ENCODE results near the gene MGAT4A. TPM values are rescaled to one million over a fixed set of nuclear protein-coding genes. Genes with fewer than 3 reads are reported as not detected.

Gene MGAT4A
- total and polyA plus RNA-seq, 2 of the 13 experiments (the other 11 are each of a cell fraction or from before 2014, with no cell fraction given) = 47.2 to 90.9 TPM

- TF ChIP-seq NCOR1 (IDR thresholded peaks at IDR 0.05; ENCODE audit: borderline replicate concordance, low read length) = peak; percentile 44; the same call in 1 of the 2 replicates
- TF ChIP-seq RFXAP (CRISPR knock-in tag; IDR thresholded peaks at IDR 0.05; ENCODE audit: borderline replicate concordance) = 0 out of 2 replicates have a peak, but pooled peaks have one; percentile 47
- TF ChIP-seq ZNF180 (CRISPR knock-in tag; IDR thresholded peaks at IDR 0.05; ENCODE audit: borderline replicate concordance, low read depth) = no peak
- peak; percentile 84 for TF ChIP-seq PATZ1 (CRISPR knock-in tag; IDR thresholded peaks at IDR 0.05)
- TF ChIP-seq YEATS2 (CRISPR knock-in tag; IDR thresholded peaks at IDR 0.05; ENCODE audit: borderline replicate concordance) = peak; percentile 25; the same call in 1 of the 2 replicates
- TF ChIP-seq SRF (IDR thresholded peaks at IDR 0.05; ENCODE audit: low read depth, low read length) = no peak
- TF ChIP-seq ZNF331 (CRISPR knock-in tag; IDR thresholded peaks at IDR 0.05) = 0 out of 2 replicates have a peak, but pooled peaks have one; percentile 34
- 0 out of 2 replicates have a peak, but pooled peaks have one; percentile 37 for TF ChIP-seq BRD4 (CRISPR knock-in tag; IDR thresholded peaks at IDR 0.05)
- TF ChIP-seq, protein P1, sequence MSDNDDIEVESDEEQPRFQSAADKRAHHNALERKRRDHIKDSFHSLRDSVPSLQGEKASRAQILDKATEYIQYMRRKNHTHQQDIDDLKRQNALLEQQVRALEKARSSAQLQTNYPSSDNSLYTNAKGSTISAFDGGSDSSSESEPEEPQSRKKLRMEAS (IDR thresholded peaks at IDR 0.05) = peak; percentile 59
- TF ChIP-seq ZMYM4 (CRISPR knock-in tag; IDR thresholded peaks at IDR 0.05) = peak; percentile 47; the same call in 1 of the 2 replicates
- 0 out of 2 replicates have a peak, but pooled peaks have one; percentile 50 for TF ChIP-seq ZFP82 (CRISPR knock-in tag; IDR thresholded peaks at IDR 0.05; ENCODE audit: borderline replicate concordance)
- TF ChIP-seq, protein P2, sequence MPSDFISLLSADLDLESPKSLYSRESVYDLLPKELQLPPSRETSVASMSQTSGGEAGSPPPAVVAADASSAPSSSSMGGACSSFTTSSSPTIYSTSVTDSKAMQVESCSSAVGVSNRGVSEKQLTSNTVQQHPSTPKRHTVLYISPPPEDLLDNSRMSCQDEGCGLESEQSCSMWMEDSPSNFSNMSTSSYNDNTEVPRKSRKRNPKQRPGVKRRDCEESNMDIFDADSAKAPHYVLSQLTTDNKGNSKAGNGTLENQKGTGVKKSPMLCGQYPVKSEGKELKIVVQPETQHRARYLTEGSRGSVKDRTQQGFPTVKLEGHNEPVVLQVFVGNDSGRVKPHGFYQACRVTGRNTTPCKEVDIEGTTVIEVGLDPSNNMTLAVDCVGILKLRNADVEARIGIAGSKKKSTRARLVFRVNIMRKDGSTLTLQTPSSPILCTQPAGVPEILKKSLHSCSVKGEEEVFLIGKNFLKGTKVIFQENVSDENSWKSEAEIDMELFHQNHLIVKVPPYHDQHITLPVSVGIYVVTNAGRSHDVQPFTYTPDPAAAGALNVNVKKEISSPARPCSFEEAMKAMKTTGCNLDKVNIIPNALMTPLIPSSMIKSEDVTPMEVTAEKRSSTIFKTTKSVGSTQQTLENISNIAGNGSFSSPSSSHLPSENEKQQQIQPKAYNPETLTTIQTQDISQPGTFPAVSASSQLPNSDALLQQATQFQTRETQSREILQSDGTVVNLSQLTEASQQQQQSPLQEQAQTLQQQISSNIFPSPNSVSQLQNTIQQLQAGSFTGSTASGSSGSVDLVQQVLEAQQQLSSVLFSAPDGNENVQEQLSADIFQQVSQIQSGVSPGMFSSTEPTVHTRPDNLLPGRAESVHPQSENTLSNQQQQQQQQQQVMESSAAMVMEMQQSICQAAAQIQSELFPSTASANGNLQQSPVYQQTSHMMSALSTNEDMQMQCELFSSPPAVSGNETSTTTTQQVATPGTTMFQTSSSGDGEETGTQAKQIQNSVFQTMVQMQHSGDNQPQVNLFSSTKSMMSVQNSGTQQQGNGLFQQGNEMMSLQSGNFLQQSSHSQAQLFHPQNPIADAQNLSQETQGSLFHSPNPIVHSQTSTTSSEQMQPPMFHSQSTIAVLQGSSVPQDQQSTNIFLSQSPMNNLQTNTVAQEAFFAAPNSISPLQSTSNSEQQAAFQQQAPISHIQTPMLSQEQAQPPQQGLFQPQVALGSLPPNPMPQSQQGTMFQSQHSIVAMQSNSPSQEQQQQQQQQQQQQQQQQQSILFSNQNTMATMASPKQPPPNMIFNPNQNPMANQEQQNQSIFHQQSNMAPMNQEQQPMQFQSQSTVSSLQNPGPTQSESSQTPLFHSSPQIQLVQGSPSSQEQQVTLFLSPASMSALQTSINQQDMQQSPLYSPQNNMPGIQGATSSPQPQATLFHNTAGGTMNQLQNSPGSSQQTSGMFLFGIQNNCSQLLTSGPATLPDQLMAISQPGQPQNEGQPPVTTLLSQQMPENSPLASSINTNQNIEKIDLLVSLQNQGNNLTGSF (CRISPR knock-in tag; IDR thresholded peaks at IDR 0.05) = peak; percentile 56; the same call in 1 of the 2 replicates
- no peak for TF ChIP-seq ZNF3 (CRISPR knock-in tag; IDR thresholded peaks at IDR 0.05)
- TF ChIP-seq, protein P3, sequence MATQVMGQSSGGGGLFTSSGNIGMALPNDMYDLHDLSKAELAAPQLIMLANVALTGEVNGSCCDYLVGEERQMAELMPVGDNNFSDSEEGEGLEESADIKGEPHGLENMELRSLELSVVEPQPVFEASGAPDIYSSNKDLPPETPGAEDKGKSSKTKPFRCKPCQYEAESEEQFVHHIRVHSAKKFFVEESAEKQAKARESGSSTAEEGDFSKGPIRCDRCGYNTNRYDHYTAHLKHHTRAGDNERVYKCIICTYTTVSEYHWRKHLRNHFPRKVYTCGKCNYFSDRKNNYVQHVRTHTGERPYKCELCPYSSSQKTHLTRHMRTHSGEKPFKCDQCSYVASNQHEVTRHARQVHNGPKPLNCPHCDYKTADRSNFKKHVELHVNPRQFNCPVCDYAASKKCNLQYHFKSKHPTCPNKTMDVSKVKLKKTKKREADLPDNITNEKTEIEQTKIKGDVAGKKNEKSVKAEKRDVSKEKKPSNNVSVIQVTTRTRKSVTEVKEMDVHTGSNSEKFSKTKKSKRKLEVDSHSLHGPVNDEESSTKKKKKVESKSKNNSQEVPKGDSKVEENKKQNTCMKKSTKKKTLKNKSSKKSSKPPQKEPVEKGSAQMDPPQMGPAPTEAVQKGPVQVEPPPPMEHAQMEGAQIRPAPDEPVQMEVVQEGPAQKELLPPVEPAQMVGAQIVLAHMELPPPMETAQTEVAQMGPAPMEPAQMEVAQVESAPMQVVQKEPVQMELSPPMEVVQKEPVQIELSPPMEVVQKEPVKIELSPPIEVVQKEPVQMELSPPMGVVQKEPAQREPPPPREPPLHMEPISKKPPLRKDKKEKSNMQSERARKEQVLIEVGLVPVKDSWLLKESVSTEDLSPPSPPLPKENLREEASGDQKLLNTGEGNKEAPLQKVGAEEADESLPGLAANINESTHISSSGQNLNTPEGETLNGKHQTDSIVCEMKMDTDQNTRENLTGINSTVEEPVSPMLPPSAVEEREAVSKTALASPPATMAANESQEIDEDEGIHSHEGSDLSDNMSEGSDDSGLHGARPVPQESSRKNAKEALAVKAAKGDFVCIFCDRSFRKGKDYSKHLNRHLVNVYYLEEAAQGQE (IDR thresholded peaks at IDR 0.05; ENCODE audit: borderline replicate concordance in 1 of 2, low read depth in 1 of 2, low read length in 2 of 2) = no peak
- TF ChIP-seq NFIC (IDR thresholded peaks at IDR 0.05; ENCODE audit: low read length) = 0 out of 2 replicates have a peak, but pooled peaks have one; percentile 31
- TF ChIP-seq GZF1 (CRISPR knock-in tag; IDR thresholded peaks at IDR 0.05) = no peak
Observed at GRCh38 chr2:98730053-98730706, 752 bp downstream of the MGAT4A start (continued).
